ENCODE data around the gene MEGF11. TPM values are rescaled to one million over a fixed set of nuclear protein-coding genes. Genes with fewer than 3 reads are reported as not detected.

Gene MEGF11
- total RNA-seq, 2 experiments from 2014 or later, result 3.3 to 6.8 TPM

DNA sequence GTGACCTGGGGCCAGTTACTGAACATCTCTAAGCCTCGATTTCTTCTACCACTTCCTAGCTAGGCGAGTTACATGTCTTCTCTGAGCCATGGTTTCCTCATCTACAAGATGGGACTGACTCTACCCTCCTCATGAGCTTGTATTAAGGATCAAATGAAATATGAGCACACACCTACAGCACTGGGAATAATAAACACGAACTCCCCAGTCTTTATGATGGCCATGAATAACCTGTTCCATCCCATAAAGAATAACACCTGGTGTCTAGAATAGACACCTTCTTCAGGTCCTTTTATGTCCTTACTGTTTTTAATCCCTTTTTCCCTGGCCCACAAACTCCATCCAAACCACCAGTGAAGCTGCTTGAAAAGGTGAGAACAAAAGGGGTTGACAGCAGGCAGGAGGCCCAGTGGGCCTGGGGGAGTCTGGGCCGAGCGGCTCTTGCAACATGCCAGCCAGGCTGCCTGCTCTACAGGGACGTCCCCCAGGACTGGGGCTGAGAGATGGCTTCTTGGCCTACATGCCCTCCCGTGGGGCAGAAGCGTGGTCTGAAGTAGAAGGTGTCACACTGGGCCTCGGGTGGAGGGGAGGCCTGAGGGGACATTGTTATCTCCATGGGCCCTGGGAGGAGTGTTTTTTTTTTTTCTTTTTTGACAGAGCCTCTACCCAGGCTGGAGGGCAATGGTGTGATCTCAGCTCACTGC is 206.1 kb downstream of the MEGF11 start:
- H3K4me3 ChIP-seq (ENCODE audit: low read depth, low read length, poor library complexity, severe bottlenecking), result no peak overlapping the region
- no peaks in the 10 kb centered on the region for H3K36me3 ChIP-seq (ENCODE audit: insufficient read depth, low read length)
- 0 out of 2 replicates have a peak overlapping the region, but pooled peaks have one; percentile 9 for H2AFZ ChIP-seq (ENCODE audit: low read length)
- no peaks in the 10 kb centered on the region for H3K79me2 ChIP-seq (ENCODE audit: insufficient read depth, low read depth, low read length)
- no peaks in the 10 kb centered on the region for H4K20me1 ChIP-seq (ENCODE audit: insufficient read depth, low read length)
- intact Hi-C loops (cut with micrococcal nuclease; ENCODE audit: unreplicated experiment), result no loop called here
- POLR2A ChIA-PET, result no interaction called here
- no TSS peak for BruUV-seq (replicated peaks)
- H3K9me2 ChIP-seq (ENCODE audit: insufficient read depth, low read length), result no peaks in the 10 kb centered on the region
- no peaks in the 10 kb centered on the region for H3K4me1 ChIP-seq (ENCODE audit: insufficient read depth, low read length, poor library complexity, severe bottlenecking)
- no peak for DNase-seq (ENCODE audit: low spot score)
- no peak overlapping the region for H3K27ac ChIP-seq (ENCODE audit: low read depth, low read length, poor library complexity, severe bottlenecking)
- H3K4me2 ChIP-seq (ENCODE audit: low read length), result no peak overlapping the region
- H3K9me3 ChIP-seq (ENCODE audit: low read length), result no peaks in the 10 kb centered on the region
- CTCF ChIA-PET (ENCODE audit: unreplicated experiment), result no interaction called here
- TF ChIP-seq, protein P1, sequence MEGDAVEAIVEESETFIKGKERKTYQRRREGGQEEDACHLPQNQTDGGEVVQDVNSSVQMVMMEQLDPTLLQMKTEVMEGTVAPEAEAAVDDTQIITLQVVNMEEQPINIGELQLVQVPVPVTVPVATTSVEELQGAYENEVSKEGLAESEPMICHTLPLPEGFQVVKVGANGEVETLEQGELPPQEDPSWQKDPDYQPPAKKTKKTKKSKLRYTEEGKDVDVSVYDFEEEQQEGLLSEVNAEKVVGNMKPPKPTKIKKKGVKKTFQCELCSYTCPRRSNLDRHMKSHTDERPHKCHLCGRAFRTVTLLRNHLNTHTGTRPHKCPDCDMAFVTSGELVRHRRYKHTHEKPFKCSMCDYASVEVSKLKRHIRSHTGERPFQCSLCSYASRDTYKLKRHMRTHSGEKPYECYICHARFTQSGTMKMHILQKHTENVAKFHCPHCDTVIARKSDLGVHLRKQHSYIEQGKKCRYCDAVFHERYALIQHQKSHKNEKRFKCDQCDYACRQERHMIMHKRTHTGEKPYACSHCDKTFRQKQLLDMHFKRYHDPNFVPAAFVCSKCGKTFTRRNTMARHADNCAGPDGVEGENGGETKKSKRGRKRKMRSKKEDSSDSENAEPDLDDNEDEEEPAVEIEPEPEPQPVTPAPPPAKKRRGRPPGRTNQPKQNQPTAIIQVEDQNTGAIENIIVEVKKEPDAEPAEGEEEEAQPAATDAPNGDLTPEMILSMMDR (conservative IDR thresholded peaks at IDR 0.05; ENCODE audit: low read length), result no peak
- no peak for TF ChIP-seq EZH2phosphoT487 (IDR thresholded peaks at IDR 0.05; ENCODE audit: borderline replicate concordance, low read depth, low read length)

DNA sequence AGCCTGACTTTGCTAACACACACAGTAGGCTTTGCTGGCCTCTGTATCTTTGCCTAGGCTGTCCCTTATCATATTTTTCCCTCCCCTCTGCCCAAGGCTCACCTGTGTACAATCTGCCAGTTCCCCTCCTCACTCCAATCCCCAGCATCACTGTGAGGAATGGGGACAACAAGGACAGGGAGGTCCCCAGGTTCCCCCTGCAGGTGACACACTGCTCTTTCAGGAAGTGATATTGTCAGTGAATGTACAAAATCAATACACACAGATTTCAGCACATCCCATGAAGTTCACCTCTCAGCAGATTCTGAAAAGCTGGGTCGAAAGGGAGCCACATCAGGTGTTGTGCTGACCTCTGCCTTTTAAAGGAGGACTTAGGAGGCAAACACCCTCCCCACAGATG is 206.8 kb downstream of the MEGF11 start:
- DNase-seq (ENCODE audit: low spot score), result peak; percentile 14
- intact Hi-C loops (cut with micrococcal nuclease; ENCODE audit: unreplicated experiment), result no loop called here
- POLR2A ChIA-PET, result no interaction called here
- Histone ChIP-seq H3K79me2 (ENCODE audit: insufficient read depth, low read depth, low read length) (no peaks in the 10 kb centered on the region), H3K27ac (ENCODE audit: low read depth, low read length, poor library complexity, severe bottlenecking) (no peak overlapping the region), H3K4me2 (ENCODE audit: low read length) (no peak overlapping the region), H2AFZ (ENCODE audit: low read length) (0 out of 2 replicates have a peak overlapping the region, but pooled peaks have one; percentile 9), H3K4me1 (ENCODE audit: insufficient read depth, low read length, poor library complexity, severe bottlenecking) (no peaks in the 10 kb centered on the region), H3K36me3 (ENCODE audit: insufficient read depth, low read length) (no peaks in the 10 kb centered on the region), H3K4me3 (ENCODE audit: low read depth, low read length, poor library complexity, severe bottlenecking) (no peak overlapping the region), H3K9me3 (ENCODE audit: low read length) (no peaks in the 10 kb centered on the region), H3K9me2 (ENCODE audit: insufficient read depth, low read length) (no peaks in the 10 kb centered on the region), H4K20me1 (ENCODE audit: insufficient read depth, low read length) (no peaks in the 10 kb centered on the region)
- CTCF ChIA-PET (ENCODE audit: unreplicated experiment), result no interaction called here
- BruUV-seq (replicated peaks), result no TSS peak
- TF ChIP-seq, protein P1 (conservative IDR thresholded peaks at IDR 0.05; ENCODE audit: low read length), result peak; percentile 62
- TF ChIP-seq EZH2phosphoT487 (IDR thresholded peaks at IDR 0.05; ENCODE audit: borderline replicate concordance, low read depth, low read length), result no peak

DNA sequence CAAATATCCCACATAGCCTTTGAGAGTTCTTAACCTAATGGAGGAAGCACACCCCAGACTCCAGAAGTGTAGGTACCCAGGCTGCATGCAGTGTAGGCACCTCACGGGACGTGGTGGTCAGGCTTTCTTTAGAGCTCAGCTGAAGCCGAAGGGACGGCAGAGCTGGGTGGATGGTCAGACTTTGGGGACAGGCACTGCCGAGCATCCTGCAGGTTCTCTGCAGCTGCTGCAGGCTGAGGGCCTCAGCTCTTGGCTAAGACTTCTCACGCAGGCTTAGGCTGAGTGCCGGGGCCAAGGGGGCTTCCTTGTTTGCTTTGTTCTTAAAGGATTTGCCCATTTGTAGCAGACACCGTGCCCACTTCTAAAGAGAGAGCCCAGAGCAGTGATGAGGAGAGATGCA is 207.2 kb downstream of the MEGF11 start:
- CTCF ChIA-PET (ENCODE audit: unreplicated experiment), result no interaction called here
- no TSS peak for BruUV-seq (replicated peaks)
- intact Hi-C loops (cut with micrococcal nuclease; ENCODE audit: unreplicated experiment), result no loop called here

More for the DNA sequence above, 207.2 kb downstream of the MEGF11 start:
- H2AFZ ChIP-seq (ENCODE audit: low read length), result no peak overlapping the region
- no peaks in the 10 kb centered on the region for H4K20me1 ChIP-seq (ENCODE audit: insufficient read depth, low read length)
- POLR2A ChIA-PET, result no interaction called here
- no peaks in the 10 kb centered on the region for H3K79me2 ChIP-seq (ENCODE audit: insufficient read depth, low read depth, low read length)
- no peak for DNase-seq (ENCODE audit: low spot score)
- H3K4me3 ChIP-seq (ENCODE audit: low read depth, low read length, poor library complexity, severe bottlenecking), result no peak overlapping the region
- H3K9me2 ChIP-seq (ENCODE audit: insufficient read depth, low read length), result no peaks in the 10 kb centered on the region
- H3K4me1 ChIP-seq (ENCODE audit: insufficient read depth, low read length, poor library complexity, severe bottlenecking), result no peaks in the 10 kb centered on the region
- TF ChIP-seq EZH2phosphoT487 (IDR thresholded peaks at IDR 0.05; ENCODE audit: borderline replicate concordance, low read depth, low read length), result no peak
- TF ChIP-seq, protein P1 (conservative IDR thresholded peaks at IDR 0.05; ENCODE audit: low read length), result no peak
- no peak overlapping the region for H3K27ac ChIP-seq (ENCODE audit: low read depth, low read length, poor library complexity, severe bottlenecking)
- no peak overlapping the region for H3K4me2 ChIP-seq (ENCODE audit: low read length)
- no peaks in the 10 kb centered on the region for H3K36me3 ChIP-seq (ENCODE audit: insufficient read depth, low read length)
- no peaks in the 10 kb centered on the region for H3K9me3 ChIP-seq (ENCODE audit: low read length)
